NCI-H82 treated with DMSO at 0.1 percent for 48 hours (cell line): Measurements from ENCODE around the gene KLHL25.

Source experiments
- DNase-seq: peaks from one replicate; lab custom pipeline; 2025; ENCODE audit not compliant: unreplicated experiment; lab: John Stamatoyannopoulos, UW

Gene KLHL25

DNA sequence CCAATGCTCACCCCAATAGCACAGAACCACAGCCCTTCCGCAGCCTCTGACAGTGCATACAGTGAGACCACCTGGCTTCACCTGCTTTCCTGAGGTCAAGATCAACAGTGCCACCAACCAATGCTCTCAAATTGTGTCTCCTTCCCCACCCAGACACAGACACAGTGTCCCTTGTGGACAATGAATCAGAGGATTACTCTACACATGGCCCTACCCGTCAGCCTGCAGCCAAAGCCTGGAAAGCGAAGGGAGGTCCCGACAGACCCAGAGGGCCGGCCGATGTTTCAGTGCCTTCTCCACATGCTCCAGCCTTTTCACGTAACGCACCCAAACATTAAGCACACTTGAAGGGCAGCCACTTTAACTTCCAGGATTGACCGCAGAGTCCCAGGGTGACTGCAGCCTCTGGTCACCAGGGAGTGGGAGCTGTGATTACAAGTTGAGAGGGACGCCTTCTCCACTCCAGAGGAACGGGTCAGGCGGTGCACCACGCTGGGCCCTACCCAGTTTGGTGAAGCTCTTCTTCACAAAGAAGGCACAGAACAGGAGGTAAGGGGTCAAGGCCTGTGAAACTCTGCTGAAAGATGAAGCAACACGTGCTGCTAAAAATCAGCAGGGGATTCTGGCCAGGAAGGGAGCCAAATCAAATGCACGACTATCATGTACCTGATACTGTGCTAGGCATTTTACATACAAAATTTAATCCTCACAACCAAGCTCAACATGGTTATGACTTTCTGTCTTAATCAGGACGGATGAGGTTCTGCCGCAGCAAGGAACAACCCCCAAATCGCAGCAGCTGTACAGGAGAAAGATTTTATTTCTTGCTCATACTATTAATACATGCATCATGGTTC is 17.2 kb downstream of the KLHL25 start:
- no peak for DNase-seq

DNA sequence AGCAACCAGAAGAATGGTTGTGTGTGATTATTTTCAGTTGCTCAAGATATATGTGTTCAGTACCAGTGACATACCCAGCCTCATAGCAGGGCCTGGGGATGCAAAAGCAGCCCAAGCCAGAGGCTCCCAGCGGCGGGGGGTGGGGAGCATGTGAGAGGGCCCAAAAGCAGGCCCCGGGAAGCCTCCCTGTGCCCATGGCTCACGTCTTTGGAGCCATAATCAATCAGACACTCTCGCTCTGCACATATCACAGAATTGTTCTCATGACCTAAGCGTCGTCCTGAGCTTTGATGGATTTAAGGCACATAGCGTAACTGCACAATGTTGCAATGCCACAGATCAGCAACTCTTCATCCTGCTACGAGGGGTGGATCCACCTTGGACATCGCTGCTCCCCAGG is 20.8 kb downstream of the KLHL25 start:
- no peak for DNase-seq

DNA sequence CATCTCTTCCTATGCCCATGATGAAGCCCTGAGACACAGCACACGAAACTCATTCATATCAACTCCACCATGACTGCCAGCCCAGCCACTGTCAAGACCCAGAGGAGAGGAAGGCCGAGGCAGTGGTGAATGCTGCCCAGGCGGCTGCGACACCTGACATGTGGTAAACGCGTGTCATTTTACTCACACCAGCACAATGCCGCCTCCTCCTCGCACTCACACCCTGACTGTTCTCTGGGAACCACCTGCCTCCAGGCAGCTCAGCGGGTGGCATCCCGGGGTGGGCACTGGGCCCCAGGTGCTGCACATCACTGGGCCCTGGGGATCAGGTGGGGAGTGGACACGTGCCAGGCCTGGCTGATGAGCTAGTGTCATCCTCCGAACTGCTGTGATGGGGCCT is 21.5 kb downstream of the KLHL25 start:
- DNase-seq: no peak

- DNase-seq: no peak
Measured at GRCh38 chr15:85772668-85773067, 22.1 kb downstream of the KLHL25 start.

DNA sequence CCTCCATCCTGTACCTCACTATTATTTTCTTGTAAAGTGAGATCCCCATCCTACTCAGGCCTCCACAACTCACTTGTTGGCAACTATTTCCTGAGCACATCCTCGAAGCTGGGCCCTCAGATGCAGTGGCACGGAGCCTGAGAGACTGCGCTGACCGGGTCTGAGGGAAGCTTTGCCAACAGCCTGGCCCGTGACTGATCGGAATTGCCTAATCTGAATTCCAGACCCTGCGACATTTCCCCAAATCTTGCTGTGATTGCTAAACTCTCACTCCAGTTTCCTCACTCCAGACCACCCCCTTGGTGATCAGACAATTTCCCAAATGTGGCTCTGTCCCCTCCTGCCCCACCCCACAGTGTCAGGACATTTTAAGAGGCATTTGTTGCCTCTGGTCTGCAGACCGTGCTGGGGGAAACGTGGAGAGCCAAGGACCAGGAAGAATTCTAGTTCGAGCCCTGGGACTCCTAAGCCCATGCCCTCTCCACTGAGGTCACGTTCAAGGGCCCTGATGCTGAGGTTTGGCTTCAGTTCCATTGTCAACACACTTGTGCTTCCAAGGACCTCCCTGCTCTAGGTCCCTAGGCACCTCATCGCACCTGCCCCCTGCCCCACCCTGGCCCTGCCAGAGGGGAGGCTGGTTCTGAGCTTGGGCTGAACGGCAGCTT is 22.8 kb downstream of the KLHL25 start:
- no peak for DNase-seq

DNA sequence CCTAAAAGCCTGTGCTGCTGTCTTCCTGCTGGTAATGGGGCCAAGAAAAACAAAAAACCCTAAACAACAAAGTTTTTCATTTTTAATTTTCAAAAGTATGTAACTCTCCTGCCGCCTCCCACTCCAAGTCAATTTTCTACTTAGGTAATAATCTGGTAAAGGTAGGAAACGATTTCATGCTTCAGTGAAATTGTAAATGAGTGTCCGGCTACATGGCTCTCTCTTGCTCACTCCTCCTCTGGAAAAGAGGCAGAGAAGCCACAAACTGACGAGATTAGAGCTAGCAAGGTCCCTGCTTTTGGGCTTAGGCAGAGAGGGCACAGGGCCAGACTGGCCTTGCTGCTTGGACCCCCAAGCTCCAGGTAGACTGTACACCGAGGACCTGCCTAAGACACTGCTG is 23.5 kb downstream of the KLHL25 start:
- DNase-seq: no peak

DNA sequence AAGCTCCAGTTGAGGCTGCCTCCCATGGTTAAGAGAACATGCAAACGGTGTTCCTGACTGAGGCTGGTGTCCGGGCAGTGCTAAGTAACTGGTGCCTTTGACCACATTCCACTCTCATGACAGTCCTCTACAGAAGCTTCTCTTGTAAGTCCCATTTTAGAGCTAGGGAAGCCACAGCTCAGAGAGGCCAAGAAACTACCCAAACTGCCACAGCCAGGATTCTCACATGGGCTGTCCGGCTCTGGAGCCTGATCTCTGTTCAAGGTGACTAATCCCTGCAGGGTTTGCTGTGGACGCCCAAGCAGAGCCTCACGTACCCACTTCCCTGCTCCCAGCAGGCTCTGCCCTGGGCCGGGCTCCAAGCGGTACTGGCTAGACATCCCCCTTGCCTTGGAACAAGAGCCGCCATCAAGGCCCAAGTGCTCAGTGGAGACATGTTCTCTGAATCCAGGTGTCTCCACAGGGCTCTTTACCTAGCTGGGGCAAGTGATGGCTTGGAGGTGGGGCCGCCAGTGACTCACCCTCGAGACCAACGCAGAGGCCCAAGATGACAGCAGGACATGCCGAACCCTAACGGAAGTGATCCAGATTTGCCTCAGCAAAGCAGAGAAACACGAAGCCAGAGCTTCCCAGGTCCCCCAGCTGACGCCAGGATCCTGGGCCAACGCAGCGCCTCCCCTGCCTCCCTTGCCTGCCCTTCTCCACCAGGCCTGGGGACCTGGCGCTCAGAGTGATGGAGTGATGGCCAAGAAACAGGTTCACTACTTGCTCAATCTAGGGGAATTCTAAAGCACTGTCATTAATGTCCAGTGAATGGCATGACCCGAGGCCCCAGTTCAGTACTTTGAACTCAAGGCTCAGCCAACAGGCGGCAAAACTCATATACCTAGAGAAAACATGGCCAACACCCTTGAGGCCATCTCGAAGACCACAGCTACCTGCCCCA is 24.4 kb downstream of the KLHL25 start:
- no peak for DNase-seq

DNA sequence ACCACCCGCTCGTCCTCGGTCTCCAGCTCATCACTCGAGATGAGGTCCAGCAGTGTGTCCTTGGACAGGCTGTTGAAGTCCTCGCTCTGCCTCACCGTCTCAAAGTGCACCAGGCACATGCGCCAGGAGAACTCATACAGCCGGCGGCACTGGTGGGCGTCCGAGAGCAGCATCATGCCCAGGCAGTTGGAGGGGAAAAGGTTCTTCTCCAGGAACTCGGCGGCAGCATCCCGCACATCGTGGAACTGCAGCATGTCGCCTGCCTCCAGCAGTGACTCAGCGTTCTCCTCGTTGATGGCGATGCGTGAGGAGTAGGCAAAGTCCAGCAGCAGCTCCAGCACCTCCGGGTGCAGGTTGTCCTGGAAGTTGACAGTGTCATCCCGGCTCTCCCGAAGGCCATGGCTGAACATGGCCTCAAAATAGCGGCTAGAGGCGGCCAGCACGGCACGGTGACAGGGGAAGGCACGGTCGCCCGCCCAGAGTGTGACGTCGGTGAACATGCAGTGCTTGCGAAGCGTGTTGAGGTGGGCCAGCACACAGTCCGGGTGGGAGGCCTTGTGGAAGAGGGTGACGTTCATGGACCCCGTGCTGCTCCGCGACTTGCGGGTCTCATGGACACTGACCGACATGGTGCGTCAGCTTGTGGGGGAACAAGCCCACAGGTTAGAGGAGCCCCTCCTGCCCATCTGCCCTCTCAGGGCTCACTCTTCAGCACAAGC is 25.4 kb downstream of the KLHL25 start:
- DNase-seq: no peak

GRCh38 chr15:85768595-85769168 is 26.0 kb downstream of the KLHL25 start:
- no peak for DNase-seq

- no peak for DNase-seq
Measured at GRCh38 chr15:85767785-85768529, 26.8 kb downstream of the KLHL25 start.

- peak; percentile 39 for DNase-seq
Measured at GRCh38 chr15:85766001-85766831, 28.5 kb downstream of the KLHL25 start.

DNA sequence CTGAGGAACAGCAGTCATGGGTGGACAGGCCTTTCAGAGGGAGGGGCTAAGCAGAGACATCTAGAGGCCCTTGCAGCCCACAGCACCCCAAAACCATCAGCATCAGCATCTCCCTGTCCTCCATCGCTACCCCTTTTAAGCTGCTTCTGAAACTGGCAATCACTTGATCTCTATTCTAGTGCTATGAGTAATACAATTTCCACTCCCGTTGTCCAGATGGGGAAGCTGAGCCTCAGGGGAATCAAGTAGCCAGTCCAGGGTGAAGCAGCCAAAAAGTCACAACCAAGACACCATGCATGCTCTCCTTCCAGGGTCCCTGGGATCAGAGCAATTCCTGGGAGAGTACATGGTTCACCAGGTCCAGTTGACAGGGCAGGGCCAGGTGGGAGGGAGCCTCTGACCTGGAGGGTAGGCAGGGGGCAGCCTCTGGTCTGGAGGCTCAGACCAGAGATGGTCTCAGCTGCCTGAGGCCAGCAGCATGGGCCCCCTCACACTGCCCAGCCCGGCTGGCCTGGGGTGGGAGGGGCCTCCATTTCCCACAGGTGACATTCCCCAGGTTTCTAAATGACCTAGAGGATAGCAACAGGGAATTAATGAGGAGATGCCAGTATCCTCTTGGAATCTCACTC is 30.0 kb downstream of the KLHL25 start:
- DNase-seq: no peak

- DNase-seq: no peak
Measured at GRCh38 chr15:85763673-85764633, 30.8 kb downstream of the KLHL25 start.

DNA sequence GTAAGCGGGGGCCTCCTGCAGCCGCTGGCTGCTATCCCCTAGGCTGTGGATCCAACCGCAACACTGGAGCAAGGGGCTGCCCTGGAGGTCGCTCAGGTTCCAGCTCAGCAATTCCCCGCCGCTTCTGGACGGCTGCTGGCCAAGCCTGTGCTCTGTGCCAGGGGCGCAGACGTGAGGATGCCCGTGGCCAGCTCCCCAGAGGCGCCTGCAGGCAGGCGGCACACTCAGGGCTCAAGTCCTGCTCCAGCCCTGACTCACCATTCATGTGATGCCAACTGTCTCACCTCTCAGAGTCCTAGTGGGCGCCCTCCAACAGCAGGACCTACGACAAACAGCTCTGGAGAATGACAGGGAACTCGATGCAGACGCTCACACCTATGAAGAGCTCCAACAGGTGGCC is 31.6 kb downstream of the KLHL25 start:
- no peak for DNase-seq

DNA sequence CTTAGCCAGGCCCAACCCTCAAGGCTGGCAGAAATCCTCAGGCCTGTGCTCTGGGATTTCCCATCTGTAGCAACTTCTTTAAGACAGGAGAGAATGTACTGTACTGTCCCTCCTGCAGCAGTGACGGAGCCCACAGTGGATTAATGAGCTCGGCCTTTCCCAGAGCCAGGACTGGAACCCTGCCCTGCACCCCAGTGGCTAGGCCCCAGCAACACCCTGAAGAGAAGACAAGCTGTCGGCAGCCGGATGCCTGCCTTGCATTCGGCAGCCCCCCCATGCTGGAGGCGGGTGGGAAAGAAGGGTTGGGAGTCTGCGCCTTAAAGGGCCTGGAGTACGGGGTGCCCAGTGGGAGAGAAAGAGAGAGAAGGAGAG is 32.0 kb downstream of the KLHL25 start:
- no peak for DNase-seq

DNA sequence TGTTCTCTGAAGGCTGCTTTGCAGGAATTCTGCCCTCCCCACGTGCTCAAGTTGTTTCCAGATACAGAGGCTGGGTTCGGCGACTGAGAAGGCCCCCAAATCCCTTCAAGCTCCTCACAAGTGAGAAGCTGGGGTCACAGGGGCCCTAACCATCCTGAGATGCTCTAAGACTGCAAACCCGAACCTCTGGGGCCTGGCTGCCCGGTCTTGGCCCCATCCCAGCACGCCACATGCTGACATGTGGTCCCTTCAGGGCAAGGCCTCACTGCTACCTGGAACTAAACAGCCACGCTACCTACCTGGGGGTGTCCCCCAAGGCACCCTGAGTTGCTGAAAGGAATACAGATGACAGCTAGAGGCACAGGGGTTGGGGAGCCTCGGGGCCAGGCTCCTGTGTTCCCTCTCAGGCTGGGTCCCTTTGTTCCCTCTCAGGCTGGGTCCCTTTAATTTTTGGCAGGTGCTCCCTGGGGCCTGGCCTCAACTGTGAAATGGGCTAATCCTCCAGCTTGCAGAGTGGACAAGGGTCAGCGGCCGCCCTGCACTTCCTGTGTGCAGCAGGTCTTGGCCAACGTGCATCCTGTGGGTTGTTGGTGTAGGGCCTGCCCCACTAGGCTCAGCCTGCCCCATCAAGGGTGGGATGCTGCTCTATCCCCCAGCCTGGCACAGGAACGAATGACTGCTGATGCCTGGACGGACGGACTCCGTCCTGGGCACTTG is 32.5 kb downstream of the KLHL25 start:
- DNase-seq: no peak

- DNase-seq: no peak
Measured at GRCh38 chr15:85761635-85762034, 33.1 kb downstream of the KLHL25 start.
